Uterus (tissue), 4 donors: Measurements from ENCODE around the gene KIAA0232. TPM values are rescaled to one million over a fixed set of nuclear protein-coding genes. Genes with fewer than 3 reads are reported as not detected.

ENCODE experiments used
- DNase-seq, 2 donors: peaks; one replicate each; pipeline ENCODE4 v3.0.0-alpha.2; 2019 to 2020
- H3K27ac ChIP-seq, 2 donors: fragments of 200-600 bp; sonication (generic); 1 replicate in 1 of 2; 2 replicates in 1 of 2; pipeline ENCODE4 v1.5.1; 2016 to 2018
- H3K27me3 ChIP-seq, 2 donors: fragments of 200-600 bp; sonication (generic); one replicate each; pipeline ENCODE4 v1.5.1; 2018 to 2019; ENCODE audit warnings: control low read depth in 1 of 2
- H3K36me3 ChIP-seq, 2 donors: fragments of 200-600 bp; sonication (generic); one replicate each; pipeline ENCODE4 v1.5.1; 2019; ENCODE audit warnings: control low read depth in 1 of 2
- H3K4me1 ChIP-seq, 2 donors: fragments of 200-600 bp; sonication (generic); one replicate each; pipeline ENCODE4 v1.5.1; 2018 to 2019; ENCODE audit warnings: control low read depth in 1 of 2
- H3K4me3 ChIP-seq, 2 donors: fragments of 200-600 bp; sonication (generic); 1 replicate in 1 of 2; 2 replicates in 1 of 2; pipeline ENCODE4 v1.5.1; 2018 to 2019; ENCODE audit warnings: mild to moderate bottlenecking in 1 of 2
- H3K9me3 ChIP-seq, 2 donors: fragments of 200-600 bp; sonication (generic); one replicate each; pipeline ENCODE4 v1.5.1; 2019; ENCODE audit warnings: control low read depth in 1 of 2
- POLR2A ChIP-seq, 2 donors: fragments of 450-650 bp; IDR thresholded peaks; one replicate each; pipeline ENCODE4 v1.6.1; 2016; ENCODE audit warnings: antibody characterized with exemption in 2 of 2, mild to moderate bottlenecking in 1 of 2, moderate library complexity in 1 of 2
- intact Hi-C: fragments of 100-400 bp; cut with DNase I; formaldehyde crosslinking; loops from one replicate; pipeline ENCODE4 v1.15.1; 2023; ENCODE audit warnings: low total_unique reads
- total RNA-seq, 4 donors: library from RNA; depleted of rRNA in 3 of 4; stranded (reverse); fragments of >200 nt in 3 of 4; gene quantifications; one replicate each; pipeline versions ENCODE4 v1.1.0 to v1.2.4, GENCODE V29; 2014 to 2023
- TF ChIP-seq, protein P1 (sequence below), 4 experiments: fragments of 200-600 bp in 2 of 4; fragments of 450-650 bp in 2 of 4; sonication (generic) in 2 of 4; IDR thresholded peaks; one replicate each; pipeline ENCODE4 v1.5.1; 2016 to 2019; ENCODE audit warnings: antibody characterized with exemption in 4 of 4, mild to moderate bottlenecking in 2 of 4, moderate library complexity in 1 of 4
- donor health status: DM: yes; HTN: yes; CAD: no.

The KIAA0232 gene
- total RNA-seq, 4 donors from 2014 or later = 13.8 to 78.8 (median 43.4) TPM

DNA sequence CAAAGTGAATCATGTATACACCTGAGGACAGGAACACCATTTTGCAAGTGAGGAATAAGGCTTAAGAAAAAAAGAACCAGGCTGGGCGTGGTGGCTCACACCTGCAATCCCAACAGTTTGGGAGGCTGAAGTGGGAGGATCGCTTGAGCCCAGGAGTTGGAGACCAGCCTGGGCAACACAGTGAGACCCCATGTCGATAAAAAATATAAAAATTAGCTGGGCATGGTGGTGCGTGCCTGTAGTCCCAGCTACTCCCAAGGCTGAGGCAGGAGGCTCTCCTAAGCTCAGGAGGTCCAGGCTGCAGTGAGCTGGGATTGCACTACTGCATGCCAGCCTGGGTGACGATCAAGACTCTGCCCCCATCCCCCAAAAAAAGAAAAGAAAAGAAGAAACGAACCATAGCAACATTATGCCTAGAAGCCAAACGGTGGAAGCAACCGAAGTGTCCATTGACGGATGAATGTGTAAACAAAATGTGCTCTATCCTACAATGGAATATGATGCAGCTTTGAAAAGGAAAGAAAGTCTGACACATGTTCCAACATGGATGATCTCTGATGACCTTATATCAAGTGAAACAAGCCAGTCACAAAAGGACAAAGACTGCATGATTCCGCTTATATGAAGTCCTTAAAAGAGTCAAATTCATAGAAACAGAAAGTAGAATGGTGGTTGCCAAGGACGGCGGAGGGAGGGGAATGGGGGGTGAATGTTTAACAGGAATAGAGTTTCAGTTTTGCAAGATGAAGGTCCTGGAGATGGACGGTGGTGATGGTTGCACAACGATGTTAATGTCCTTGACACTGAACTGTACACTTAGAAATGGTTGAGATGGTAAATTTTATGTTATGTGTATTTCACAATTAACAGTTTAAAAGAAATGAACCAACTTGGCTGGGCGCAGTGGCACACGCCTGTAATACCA, 8.6 kb upstream of the KIAA0232 start:
- Histone ChIP-seq H3K27ac (no peak overlapping the region), H3K36me3 (no peaks in the 10 kb centered on the region), H3K27me3 (no peaks in the 10 kb centered on the region), H3K9me3 (no peaks in the 10 kb centered on the region), H3K4me3 (no peak overlapping the region), H3K4me1 (peaks cover 0 to 7% of the 10 kb centered on the region in 2 donors)
- intact Hi-C loops = no loop called here
- no peak for TF ChIP-seq POLR2A (IDR thresholded peaks at IDR 0.05)
- TF ChIP-seq, protein P1, sequence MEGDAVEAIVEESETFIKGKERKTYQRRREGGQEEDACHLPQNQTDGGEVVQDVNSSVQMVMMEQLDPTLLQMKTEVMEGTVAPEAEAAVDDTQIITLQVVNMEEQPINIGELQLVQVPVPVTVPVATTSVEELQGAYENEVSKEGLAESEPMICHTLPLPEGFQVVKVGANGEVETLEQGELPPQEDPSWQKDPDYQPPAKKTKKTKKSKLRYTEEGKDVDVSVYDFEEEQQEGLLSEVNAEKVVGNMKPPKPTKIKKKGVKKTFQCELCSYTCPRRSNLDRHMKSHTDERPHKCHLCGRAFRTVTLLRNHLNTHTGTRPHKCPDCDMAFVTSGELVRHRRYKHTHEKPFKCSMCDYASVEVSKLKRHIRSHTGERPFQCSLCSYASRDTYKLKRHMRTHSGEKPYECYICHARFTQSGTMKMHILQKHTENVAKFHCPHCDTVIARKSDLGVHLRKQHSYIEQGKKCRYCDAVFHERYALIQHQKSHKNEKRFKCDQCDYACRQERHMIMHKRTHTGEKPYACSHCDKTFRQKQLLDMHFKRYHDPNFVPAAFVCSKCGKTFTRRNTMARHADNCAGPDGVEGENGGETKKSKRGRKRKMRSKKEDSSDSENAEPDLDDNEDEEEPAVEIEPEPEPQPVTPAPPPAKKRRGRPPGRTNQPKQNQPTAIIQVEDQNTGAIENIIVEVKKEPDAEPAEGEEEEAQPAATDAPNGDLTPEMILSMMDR (IDR thresholded peaks at IDR 0.05) = no peak
- DNase-seq = no peak

GRCh38 chr4:6775746-6776145, 6.8 kb upstream of the KIAA0232 start:
- TF ChIP-seq POLR2A (IDR thresholded peaks at IDR 0.05) = no peak
- TF ChIP-seq, protein P1 (IDR thresholded peaks at IDR 0.05) = no peak
- DNase-seq = no peak
- Histone ChIP-seq H3K27me3 (no peaks in the 10 kb centered on the region), H3K4me1 (peaks cover 0 to 7% of the 10 kb centered on the region in 2 donors), H3K4me3 (no peak overlapping the region), H3K9me3 (no peaks in the 10 kb centered on the region), H3K36me3 (no peaks in the 10 kb centered on the region), H3K27ac (no peak overlapping the region)
- intact Hi-C loops = no loop called here

GRCh38 chr4:6776920-6777635, 5.4 kb upstream of the KIAA0232 start:
- H3K27me3 ChIP-seq = no peaks in the 10 kb centered on the region
- intact Hi-C loops = no loop called here
- H3K4me1 ChIP-seq = no peaks in the 10 kb centered on the region
- H3K36me3 ChIP-seq = no peaks in the 10 kb centered on the region
- no peak overlapping the region for H3K4me3 ChIP-seq
- H3K27ac ChIP-seq = no peak overlapping the region
- DNase-seq = no peak
- TF ChIP-seq, protein P1 (IDR thresholded peaks at IDR 0.05) = no peak
- no peak for TF ChIP-seq POLR2A (IDR thresholded peaks at IDR 0.05)
- no peaks in the 10 kb centered on the region for H3K9me3 ChIP-seq

DNA sequence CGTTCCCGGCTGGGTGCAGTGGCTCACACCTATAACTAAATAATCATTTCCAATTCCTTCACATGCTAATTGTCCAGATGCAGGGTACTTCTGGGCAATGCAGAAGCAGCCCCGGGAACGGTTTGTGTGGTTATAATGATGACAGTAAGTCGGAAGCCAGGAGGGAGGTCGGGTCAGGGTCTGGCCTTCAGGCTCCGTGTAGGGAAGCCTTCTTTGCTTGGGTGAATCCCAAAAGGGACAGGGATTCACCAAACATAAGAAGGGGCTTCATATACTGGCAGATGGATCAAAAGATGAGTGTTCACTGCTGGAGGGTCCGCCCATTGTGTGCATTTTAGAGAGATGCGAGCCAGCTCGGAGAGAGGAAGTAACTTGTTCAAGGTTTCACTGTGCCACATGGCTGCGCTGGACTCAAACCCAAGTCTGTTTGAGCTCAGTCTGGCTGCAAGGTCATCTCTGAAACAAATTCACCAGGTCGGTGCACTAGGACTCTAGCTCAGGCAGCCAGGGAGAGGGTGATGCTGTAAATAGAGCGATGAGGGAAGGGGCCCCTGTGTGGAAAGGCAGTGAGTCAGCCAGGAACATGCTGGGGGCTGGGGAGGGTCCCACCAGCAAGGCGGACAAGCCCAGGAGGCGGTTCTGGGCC, 4.8 kb upstream of the KIAA0232 start:
- no peak overlapping the region for H3K27ac ChIP-seq
- intact Hi-C loops = no loop called here
- no peaks in the 10 kb centered on the region for H3K27me3 ChIP-seq
- H3K4me3 ChIP-seq = no peak overlapping the region
- no peaks in the 10 kb centered on the region for H3K4me1 ChIP-seq
- DNase-seq = no peak
- H3K36me3 ChIP-seq = no peaks in the 10 kb centered on the region
- no peaks in the 10 kb centered on the region for H3K9me3 ChIP-seq
- TF ChIP-seq, protein P1 (IDR thresholded peaks at IDR 0.05) = no peak
- no peak for TF ChIP-seq POLR2A (IDR thresholded peaks at IDR 0.05)
